Measurements from ENCODE around the gene DBNL.

Gene DBNL

DNA sequence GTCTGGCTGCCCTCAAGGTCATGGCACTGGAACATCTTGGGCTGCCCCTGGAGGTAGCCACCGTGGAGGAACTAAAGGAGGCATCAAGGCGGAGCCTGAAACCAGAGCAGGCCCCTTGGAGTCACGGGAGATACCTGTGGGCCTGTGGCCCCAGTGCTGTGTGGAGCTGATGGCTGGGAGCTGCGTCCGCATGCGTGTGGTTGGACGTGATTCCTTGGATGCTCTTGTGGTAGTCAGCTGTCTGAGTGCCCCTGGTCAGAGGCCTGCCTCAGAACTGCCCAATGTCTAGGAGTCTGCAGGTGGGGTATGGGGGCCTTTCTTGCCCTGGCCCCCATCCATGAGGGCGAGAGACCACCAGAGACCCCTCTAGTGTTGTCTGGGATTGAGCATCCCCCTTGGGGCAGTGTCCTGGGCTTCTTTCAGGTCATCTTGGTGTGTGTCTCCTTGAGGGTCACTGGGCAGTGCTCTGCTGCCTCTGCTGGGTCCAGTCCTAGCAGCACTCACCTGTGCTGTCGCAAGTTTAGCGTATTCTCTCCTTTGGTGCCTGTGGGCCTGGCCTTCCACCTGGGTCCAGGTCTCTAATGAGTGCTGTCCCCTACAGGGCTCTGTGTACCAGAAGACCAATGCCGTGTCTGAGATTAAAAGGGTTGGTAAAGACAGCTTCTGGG lies 12.8 kb downstream of the DBNL start:
- TF ChIP-seq, protein P1, sequence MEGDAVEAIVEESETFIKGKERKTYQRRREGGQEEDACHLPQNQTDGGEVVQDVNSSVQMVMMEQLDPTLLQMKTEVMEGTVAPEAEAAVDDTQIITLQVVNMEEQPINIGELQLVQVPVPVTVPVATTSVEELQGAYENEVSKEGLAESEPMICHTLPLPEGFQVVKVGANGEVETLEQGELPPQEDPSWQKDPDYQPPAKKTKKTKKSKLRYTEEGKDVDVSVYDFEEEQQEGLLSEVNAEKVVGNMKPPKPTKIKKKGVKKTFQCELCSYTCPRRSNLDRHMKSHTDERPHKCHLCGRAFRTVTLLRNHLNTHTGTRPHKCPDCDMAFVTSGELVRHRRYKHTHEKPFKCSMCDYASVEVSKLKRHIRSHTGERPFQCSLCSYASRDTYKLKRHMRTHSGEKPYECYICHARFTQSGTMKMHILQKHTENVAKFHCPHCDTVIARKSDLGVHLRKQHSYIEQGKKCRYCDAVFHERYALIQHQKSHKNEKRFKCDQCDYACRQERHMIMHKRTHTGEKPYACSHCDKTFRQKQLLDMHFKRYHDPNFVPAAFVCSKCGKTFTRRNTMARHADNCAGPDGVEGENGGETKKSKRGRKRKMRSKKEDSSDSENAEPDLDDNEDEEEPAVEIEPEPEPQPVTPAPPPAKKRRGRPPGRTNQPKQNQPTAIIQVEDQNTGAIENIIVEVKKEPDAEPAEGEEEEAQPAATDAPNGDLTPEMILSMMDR (conservative IDR thresholded peaks at IDR 0.05; ENCODE audit: low read length): no peak
- DNase-seq (ENCODE audit: low read depth): no peak
- H3K4me3 ChIP-seq (ENCODE audit: low read length): no peak overlapping the region

DNA sequence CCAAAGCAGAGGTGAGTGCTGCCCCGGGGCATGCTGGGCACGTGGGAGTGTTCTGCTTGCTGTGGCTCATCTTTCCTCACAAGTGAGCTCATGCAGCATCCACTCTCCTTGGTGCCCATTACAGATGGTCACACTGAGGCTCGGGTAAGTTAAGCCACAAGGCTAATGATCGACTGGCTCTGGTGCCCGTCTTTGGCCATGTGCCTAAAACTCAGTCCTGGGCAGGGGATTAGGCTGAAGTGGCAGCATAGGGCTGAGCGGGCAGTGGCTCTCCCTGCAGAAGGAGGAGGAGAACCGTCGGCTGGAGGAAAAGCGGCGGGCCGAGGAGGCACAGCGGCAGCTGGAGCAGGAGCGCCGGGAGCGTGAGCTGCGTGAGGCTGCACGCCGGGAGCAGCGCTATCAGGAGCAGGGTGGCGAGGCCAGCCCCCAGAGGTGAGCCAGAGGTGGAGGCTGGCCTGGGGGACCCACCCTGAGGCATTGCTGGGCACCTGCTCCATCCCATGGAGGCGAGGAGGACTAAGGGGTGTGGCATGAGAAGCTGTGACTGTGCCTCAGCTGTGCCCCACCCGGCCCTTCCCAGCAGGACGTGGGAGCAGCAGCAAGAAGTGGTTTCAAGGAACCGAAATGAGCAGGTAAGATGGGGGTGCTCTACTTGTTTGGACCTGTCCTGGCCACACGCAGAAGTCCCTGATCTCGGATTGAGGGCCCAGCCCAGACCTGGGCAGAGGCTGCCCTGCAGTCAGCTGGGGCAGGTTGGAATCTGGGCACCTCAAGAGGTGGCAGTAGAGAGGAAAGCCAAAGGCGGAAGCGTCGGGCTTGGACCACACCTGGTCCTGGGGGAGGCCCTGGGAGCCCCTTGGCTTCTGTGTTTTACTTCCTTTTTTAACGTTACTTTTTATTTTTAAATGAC lies 13.6 kb downstream of the DBNL start:
- H3K4me3 ChIP-seq (ENCODE audit: low read length): no peak overlapping the region
- DNase-seq (ENCODE audit: low read depth): no peak
- TF ChIP-seq, protein P1 (conservative IDR thresholded peaks at IDR 0.05; ENCODE audit: low read length): no peak

DNA sequence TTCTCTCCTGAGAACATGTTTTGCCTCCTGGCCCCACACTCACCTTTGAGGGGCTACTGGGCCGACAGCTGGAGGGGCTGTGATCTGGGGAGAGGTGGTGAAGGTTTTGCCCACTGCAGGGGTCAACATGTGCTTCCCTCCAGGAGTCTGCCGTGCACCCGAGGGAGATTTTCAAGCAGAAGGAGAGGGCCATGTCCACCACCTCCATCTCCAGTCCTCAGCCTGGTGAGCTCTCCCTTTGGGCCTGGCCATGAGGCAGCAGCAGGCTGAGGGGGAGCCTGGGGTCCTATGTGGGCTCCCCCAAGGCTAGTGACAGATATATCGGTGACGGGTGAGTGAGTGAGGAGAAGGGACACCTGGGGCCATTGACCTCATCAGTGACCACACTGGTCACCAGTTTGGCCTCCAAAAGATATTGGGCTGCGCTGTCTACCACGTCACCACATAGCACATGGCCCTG lies 14.3 kb downstream of the DBNL start:
- no peak for DNase-seq (ENCODE audit: low read depth)
- no peak overlapping the region for H3K4me3 ChIP-seq (ENCODE audit: low read length)
- TF ChIP-seq, protein P1 (conservative IDR thresholded peaks at IDR 0.05; ENCODE audit: low read length): no peak

DNA sequence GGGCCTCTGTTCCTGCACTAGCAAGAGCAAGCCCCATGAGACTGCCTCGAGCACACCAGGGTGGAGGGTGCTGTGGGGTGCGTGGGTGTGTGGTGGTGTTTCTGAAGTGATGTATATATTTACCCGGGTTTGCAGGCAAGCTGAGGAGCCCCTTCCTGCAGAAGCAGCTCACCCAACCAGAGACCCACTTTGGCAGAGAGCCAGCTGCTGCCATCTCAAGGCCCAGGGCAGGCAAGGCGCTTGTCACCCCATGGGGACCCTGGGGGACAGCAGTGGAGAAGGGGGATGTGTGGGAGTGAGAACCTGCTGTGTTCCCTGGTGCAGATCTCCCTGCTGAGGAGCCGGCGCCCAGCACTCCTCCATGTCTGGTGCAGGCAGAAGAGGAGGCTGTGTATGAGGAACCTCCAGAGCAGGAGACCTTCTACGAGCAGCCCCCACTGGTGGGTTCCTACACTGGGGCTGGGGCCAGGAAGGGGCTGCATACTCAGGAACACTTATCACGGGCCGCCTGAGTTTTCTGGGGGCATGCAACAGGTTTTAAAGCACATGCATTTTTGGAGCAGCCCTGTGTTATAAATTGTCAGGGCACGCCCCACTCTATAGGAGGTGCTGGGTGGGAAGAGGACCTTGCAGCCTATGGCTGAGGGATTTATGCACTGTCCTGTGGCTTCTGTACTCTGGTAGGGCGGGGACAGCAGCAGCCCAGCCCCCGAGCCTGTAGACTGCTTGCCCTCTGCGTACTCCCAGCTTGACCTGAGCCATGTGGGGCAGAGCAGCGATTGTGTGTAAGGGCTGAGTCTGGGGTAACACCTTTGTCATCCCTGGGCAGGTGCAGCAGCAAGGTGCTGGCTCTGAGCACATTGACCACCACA lies 15.0 kb downstream of the DBNL start:
- DNase-seq (ENCODE audit: low read depth): no peak
- no peak overlapping the region for H3K4me3 ChIP-seq (ENCODE audit: low read length)
- TF ChIP-seq, protein P1 (conservative IDR thresholded peaks at IDR 0.05; ENCODE audit: low read length): no peak

DNA sequence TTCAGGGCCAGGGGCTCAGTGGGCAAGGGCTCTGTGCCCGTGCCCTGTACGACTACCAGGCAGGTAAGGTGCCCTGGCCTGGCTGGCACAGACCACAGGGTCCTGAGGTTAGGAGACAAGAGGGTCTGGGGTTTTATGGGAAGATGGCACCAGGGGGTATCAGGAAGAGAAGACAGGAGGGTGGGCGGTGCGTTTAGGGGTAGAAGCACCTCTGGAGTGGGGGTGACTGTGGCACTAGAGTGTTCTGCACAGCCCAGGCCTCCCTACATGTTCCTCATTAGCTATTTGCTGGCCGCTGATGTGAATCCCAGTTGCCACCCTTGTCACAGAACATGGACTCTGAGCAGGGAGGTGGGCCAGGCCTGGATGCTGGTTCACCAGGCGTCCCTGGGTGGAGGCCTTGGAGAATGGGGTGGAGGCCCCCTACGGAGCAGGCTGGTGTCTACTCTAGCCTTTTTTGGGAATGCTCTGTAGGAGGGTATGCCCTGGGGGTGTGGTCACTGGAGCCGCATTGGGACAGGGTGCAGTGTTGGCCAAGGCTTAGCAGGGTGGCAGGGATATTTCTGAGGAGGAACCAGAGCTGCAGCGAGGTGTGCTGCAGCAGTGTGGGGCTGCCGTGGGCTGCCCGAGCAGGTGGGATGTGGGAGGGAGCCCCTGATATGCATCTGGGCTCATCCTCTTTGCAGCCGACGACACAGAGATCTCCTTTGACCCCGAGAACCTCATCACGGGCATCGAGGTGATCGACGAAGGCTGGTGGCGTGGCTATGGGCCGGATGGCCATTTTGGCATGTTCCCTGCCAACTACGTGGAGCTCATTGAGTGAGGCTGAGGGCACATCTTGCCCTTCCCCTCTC lies 15.8 kb downstream of the DBNL start:
- TF ChIP-seq, protein P1 (conservative IDR thresholded peaks at IDR 0.05; ENCODE audit: low read length): no peak
- H3K4me3 ChIP-seq (ENCODE audit: low read length): no peak overlapping the region

DNA sequence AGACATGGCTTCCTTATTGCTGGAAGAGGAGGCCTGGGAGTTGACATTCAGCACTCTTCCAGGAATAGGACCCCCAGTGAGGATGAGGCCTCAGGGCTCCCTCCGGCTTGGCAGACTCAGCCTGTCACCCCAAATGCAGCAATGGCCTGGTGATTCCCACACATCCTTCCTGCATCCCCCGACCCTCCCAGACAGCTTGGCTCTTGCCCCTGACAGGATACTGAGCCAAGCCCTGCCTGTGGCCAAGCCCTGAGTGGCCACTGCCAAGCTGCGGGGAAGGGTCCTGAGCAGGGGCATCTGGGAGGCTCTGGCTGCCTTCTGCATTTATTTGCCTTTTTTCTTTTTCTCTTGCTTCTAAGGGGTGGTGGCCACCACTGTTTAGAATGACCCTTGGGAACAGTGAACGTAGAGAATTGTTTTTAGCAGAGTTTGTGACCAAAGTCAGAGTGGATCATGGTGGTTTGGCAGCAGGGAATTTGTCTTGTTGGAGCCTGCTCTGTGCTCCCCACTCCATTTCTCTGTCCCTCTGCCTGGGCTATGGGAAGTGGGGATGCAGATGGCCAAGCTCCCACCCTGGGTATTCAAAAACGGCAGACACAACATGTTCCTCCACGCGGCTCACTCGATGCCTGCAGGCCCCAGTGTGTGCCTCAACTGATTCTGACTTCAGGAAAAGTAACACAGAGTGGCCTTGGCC lies 16.6 kb downstream of the DBNL start:
- DNase-seq (ENCODE audit: low read depth): no peak
- no peak overlapping the region for H3K4me3 ChIP-seq (ENCODE audit: low read length)
- TF ChIP-seq, protein P1 (conservative IDR thresholded peaks at IDR 0.05; ENCODE audit: low read length): no peak

More for the DNA sequence above, 15.8 kb downstream of the DBNL start:
- no peak for DNase-seq (ENCODE audit: low read depth)
